Progenitor cell of endocrine pancreas (in vitro differentiated cells): ENCODE measurements around the gene CWC25. TPM values are rescaled to one million over a fixed set of nuclear protein-coding genes. Genes with fewer than 3 reads are reported as not detected.

Experiments
- DNase-seq: peaks from one replicate; pipeline ENCODE4 v3.0.0; 2021; ENCODE audit warnings: low spot score; ENCODE audit not compliant: unreplicated experiment
- H3K27ac Mint-ChIP-seq: 2 replicates; pipeline ENCODE4 v1.8.0; 2021; ENCODE audit warnings: mild to moderate bottlenecking, moderate library complexity, mixed read lengths
- H3K27me3 Mint-ChIP-seq: 2 replicates; pipeline ENCODE4 v1.8.0; 2021; ENCODE audit warnings: mixed read lengths
- H3K36me3 Mint-ChIP-seq: 2 replicates; pipeline ENCODE4 v1.8.0; 2022; ENCODE audit warnings: mixed read lengths; ENCODE audit not compliant: insufficient read depth
- H3K4me1 Mint-ChIP-seq: 2 replicates; pipeline ENCODE4 v1.8.0; 2021; ENCODE audit warnings: low read depth, mixed read lengths
- H3K4me3 Mint-ChIP-seq: 2 replicates; pipeline ENCODE4 v1.8.0; 2021; ENCODE audit warnings: low read depth, mild to moderate bottlenecking, moderate library complexity, mixed read lengths
- H3K9me3 Mint-ChIP-seq: 2 replicates; pipeline ENCODE4 v1.8.0; 2021; ENCODE audit warnings: low read depth, mixed read lengths
- CTCF ChIP-seq: fragments of 200-600 bp; sonication (generic); IDR thresholded peaks from one replicate; pipeline ENCODE4 v1.5.0; 2021; ENCODE audit warnings: antibody characterized with exemption, mild to moderate bottlenecking; ENCODE audit not compliant: unreplicated experiment
- microRNA-seq: library from miRNA; unstranded; fragments of <30 nt; microRNA quantifications from one replicate; pipeline ENCODE4 v1.1.0, GENCODE V29; 2020; ENCODE audit warnings: borderline number of aligned reads; ENCODE audit not compliant: unreplicated experiment
- total RNA-seq: library from RNA; stranded (reverse); gene quantifications from 2 replicates; pipeline ENCODE4 v1.2.1, GENCODE V29; 2021

Gene CWC25
- total RNA-seq, 1 donor from 2014 or later, result 17.1 TPM

GRCh38 chr17:38752308-38753070 is 72.6 kb downstream of the CWC25 start, which contains the start of gene PSMB3:
Gene PSMB3 (plus strand): TSS chr17:38752741. CDS start chr17:38752827, 86 bp downstream.
- no peaks in the 10 kb centered on the region for H3K9me3 Mint-ChIP-seq
- peak within 1 kb of the TSS; percentile 91 for H3K4me3 Mint-ChIP-seq
- H3K27me3 Mint-ChIP-seq, result no peaks in the 10 kb centered on the region
- H3K4me1 Mint-ChIP-seq, result peaks cover 27% of the 10 kb centered on the region
- peaks cover 6% of the 10 kb centered on the region for H3K36me3 Mint-ChIP-seq
- TF ChIP-seq CTCF, result no peak
- peak; percentile 86 for DNase-seq
- H3K27ac Mint-ChIP-seq, result peak within 1 kb of the TSS; percentile 99

GRCh38 chr17:38751808-38752307 is 73.3 kb downstream of the CWC25 start:
- no peaks in the 10 kb centered on the region for H3K27me3 Mint-ChIP-seq
- peaks cover 27% of the 10 kb centered on the region for H3K4me1 Mint-ChIP-seq
- H3K4me3 Mint-ChIP-seq, result peak overlapping the region; percentile 91
- peak; percentile 83 for DNase-seq
- TF ChIP-seq CTCF, result no peak
- H3K9me3 Mint-ChIP-seq, result no peaks in the 10 kb centered on the region
- H3K36me3 Mint-ChIP-seq, result peaks cover 6% of the 10 kb centered on the region
- H3K27ac Mint-ChIP-seq, result peak overlapping the region; percentile 99

- H3K27me3 Mint-ChIP-seq, result no peaks in the 10 kb centered on the region
- peak overlapping the region; percentile 99 for H3K27ac Mint-ChIP-seq
- no peaks in the 10 kb centered on the region for H3K9me3 Mint-ChIP-seq
- H3K4me1 Mint-ChIP-seq, result peaks cover 33% of the 10 kb centered on the region
- peaks cover 6% of the 10 kb centered on the region for H3K36me3 Mint-ChIP-seq
- TF ChIP-seq CTCF, result no peak
- H3K4me3 Mint-ChIP-seq, result peak overlapping the region; percentile 91
- no peak for DNase-seq
These were observed 73.8 kb downstream of the CWC25 start for GRCh38 chr17:38751144-38751807.

Small RNA genes within 50 kb of the gene (microRNA-seq; reads per million reads assigned to microRNA genes)
- not detected for gene MIR4727

Other genes with a start within 250 kb of the CWC25 start
- 13.8 and 16.7 TPM in 2 replicates for gene SRCIN1, start 219.4 kb downstream of the CWC25 start, total RNA-seq
- 8.2 and 10.0 TPM in 2 replicates for gene EPOP, start 150.4 kb downstream of the CWC25 start, total RNA-seq
- 147 and 155 TPM in 2 replicates for gene MLLT6, start 120.0 kb downstream of the CWC25 start, total RNA-seq
- gene CISD3, start 95.0 kb downstream of the CWC25 start, total RNA-seq, result 5.1 and 5.9 TPM in 2 replicates
- 109 and 112 TPM in 2 replicates for gene PCGF2, start 77.0 kb downstream of the CWC25 start, total RNA-seq
- 134 and 138 TPM in 2 replicates for gene PSMB3, start 72.6 kb downstream of the CWC25 start, total RNA-seq
- 66.8 and 77.8 TPM in 2 replicates for gene PIP4K2B, start 25.8 kb downstream of the CWC25 start, total RNA-seq
- gene RPL23, start 28.4 kb upstream of the CWC25 start, total RNA-seq, result 1,623 and 1,642 TPM in 2 replicates
- 134 and 135 TPM in 2 replicates for gene LASP1, start 44.7 kb upstream of the CWC25 start, total RNA-seq
- gene FBXO47, start 142.1 kb upstream of the CWC25 start, total RNA-seq, result not detected in 2 replicates